ENCODE data around the gene NOVA1.

NOVA1 gene

GRCh38 chr14:26589925-26590324 is 7.9 kb downstream of the NOVA1 start:
- ATAC-seq: no peak

- no peak for ATAC-seq
Observed at GRCh38 chr14:26577711-26578110, 20.1 kb downstream of the NOVA1 start.

GRCh38 chr14:26554069-26554772 is 43.6 kb downstream of the NOVA1 start:
- ATAC-seq: no peak

- ATAC-seq: no peak
Observed at GRCh38 chr14:26549571-26549970, 48.3 kb downstream of the NOVA1 start.

GRCh38 chr14:26548406-26548805 is 49.4 kb downstream of the NOVA1 start:
- no peak for ATAC-seq

- no peak for ATAC-seq
Observed at GRCh38 chr14:26538176-26538575, 59.7 kb downstream of the NOVA1 start.

GRCh38 chr14:26531894-26532293 is 65.9 kb downstream of the NOVA1 start:
- ATAC-seq: no peak

- no peak for ATAC-seq
Observed at GRCh38 chr14:26528415-26529182, 69.2 kb downstream of the NOVA1 start.

- ATAC-seq: peak in 1 of 2 donors; percentile 13
Observed at GRCh38 chr14:26527095-26527494, 70.7 kb downstream of the NOVA1 start.

- ATAC-seq: no peak
Observed at GRCh38 chr14:26526137-26526536, 71.7 kb downstream of the NOVA1 start.

GRCh38 chr14:26525085-26525484 is 72.7 kb downstream of the NOVA1 start:
- ATAC-seq: no peak

- ATAC-seq: no peak
Observed at GRCh38 chr14:26522967-26523366, 74.9 kb downstream of the NOVA1 start.

- ATAC-seq: no peak
Observed at GRCh38 chr14:26517771-26518170, 80.1 kb downstream of the NOVA1 start.

- ATAC-seq: no peak
Observed at GRCh38 chr14:26500028-26500427, 97.8 kb downstream of the NOVA1 start.

GRCh38 chr14:26499546-26499945 is 98.3 kb downstream of the NOVA1 start:
- no peak for ATAC-seq

GRCh38 chr14:26486922-26487321 is 110.9 kb downstream of the NOVA1 start:
- ATAC-seq: no peak

- ATAC-seq: no peak
Observed at GRCh38 chr14:26484562-26484961, 113.3 kb downstream of the NOVA1 start.

GRCh38 chr14:26478967-26479366 is 118.9 kb downstream of the NOVA1 start:
- no peak for ATAC-seq

- no peak for ATAC-seq
Observed at GRCh38 chr14:26466862-26467261, 131.0 kb downstream of the NOVA1 start.

GRCh38 chr14:26463136-26463535 is 134.7 kb downstream of the NOVA1 start:
- no peak for ATAC-seq

GRCh38 chr14:26454105-26454504 is 143.7 kb downstream of the NOVA1 start:
- ATAC-seq: no peak

- ATAC-seq: no peak
Observed at GRCh38 chr14:26448181-26448855, 149.5 kb downstream of the NOVA1 start.

- no peak for ATAC-seq
Observed at GRCh38 chr14:26444822-26445221, 153.0 kb downstream of the NOVA1 start.

GRCh38 chr14:26443654-26444053 is 154.2 kb downstream of the NOVA1 start:
- ATAC-seq: no peak

Data from activated CD4-positive, CD25-positive, alpha-beta regulatory T cell treated with anti-CD3 and anti-CD28 coated beads, Interleukin-2, amount 50 U/mL, for 24 hours (primary cell).